Thymus (tissue), 11 donors: ENCODE data around the gene CHRNB4. TPM values are rescaled to one million over a fixed set of nuclear protein-coding genes. Genes with fewer than 3 reads are reported as not detected.

Source experiments
- DNase-seq, 9 donors: peaks; one replicate each; pipeline ENCODE4 v3.0.0-alpha.2; 2013; ENCODE audit warnings: low spot score in 9 of 9, low read depth in 6 of 9, missing footprints in 1 of 9
- H3K27ac ChIP-seq, 2 donors: one replicate each; pipeline ENCODE4 v1.5.1; 2013; ENCODE audit warnings: control low read depth in 1 of 2, low read depth in 1 of 2, low read length in 1 of 2, mild to moderate bottlenecking in 1 of 2, moderate library complexity in 1 of 2
- H3K27me3 ChIP-seq, 2 donors: one replicate each; pipeline ENCODE4 v1.5.1; 2013; ENCODE audit warnings: low read length in 1 of 2; ENCODE audit not compliant: control insufficient read depth in 2 of 2, insufficient read depth in 1 of 2
- H3K36me3 ChIP-seq, 2 donors: one replicate each; pipeline ENCODE4 v1.5.1; 2013; ENCODE audit warnings: low read length in 1 of 2, mild to moderate bottlenecking in 1 of 2, moderate library complexity in 1 of 2; ENCODE audit not compliant: control insufficient read depth in 2 of 2, insufficient read depth in 2 of 2
- H3K4me1 ChIP-seq, 2 donors: one replicate each; pipeline ENCODE4 v1.5.1; 2013; ENCODE audit warnings: low read length in 2 of 2; ENCODE audit not compliant: control insufficient read depth in 2 of 2, insufficient read depth in 2 of 2
- H3K4me3 ChIP-seq, 2 donors: one replicate each; pipeline ENCODE4 v1.5.1; 2013; ENCODE audit warnings: low read length in 2 of 2, control low read depth in 1 of 2, mild to moderate bottlenecking in 1 of 2
- H3K9me3 ChIP-seq, 2 donors: one replicate each; pipeline ENCODE4 v1.5.1; 2013; ENCODE audit warnings: low read length in 1 of 2, mild to moderate bottlenecking in 1 of 2; ENCODE audit not compliant: control insufficient read depth in 2 of 2, insufficient read depth in 1 of 2
- WGBS: extraction: QIAGEN DNeasy Blood & Tissue Kit; methylation state at CpG from one replicate; pipeline ENCODE4 v1.1.7; 2013; 5-methylcytosine and 5-hydroxymethylcytosine counted together
- polyA plus RNA-seq: library from polyadenylated mRNA; stranded (reverse); fragments of 200-250 nt; gene quantifications from one replicate; pipeline ENCODE4 v1.2.3, GENCODE V29; 2013
- total RNA-seq: library from RNA; stranded (reverse); fragments of 120-200 nt; gene quantifications from one replicate; pipeline ENCODE4 v1.2.4, GENCODE V29; 2013
- donor health status: healthy.

CHRNB4 gene
- total and polyA plus RNA-seq, 2 donors, result 0.47 to 0.62 TPM

GRCh38 chr15:78621810-78622402 lies 19.1 kb downstream of the CHRNB4 start:
- Histone ChIP-seq H3K27ac (peak overlapping the region; percentile 80 to 92), H3K27me3 (peaks cover 0 to 32% of the 10 kb centered on the region in 2 donors)

DNA sequence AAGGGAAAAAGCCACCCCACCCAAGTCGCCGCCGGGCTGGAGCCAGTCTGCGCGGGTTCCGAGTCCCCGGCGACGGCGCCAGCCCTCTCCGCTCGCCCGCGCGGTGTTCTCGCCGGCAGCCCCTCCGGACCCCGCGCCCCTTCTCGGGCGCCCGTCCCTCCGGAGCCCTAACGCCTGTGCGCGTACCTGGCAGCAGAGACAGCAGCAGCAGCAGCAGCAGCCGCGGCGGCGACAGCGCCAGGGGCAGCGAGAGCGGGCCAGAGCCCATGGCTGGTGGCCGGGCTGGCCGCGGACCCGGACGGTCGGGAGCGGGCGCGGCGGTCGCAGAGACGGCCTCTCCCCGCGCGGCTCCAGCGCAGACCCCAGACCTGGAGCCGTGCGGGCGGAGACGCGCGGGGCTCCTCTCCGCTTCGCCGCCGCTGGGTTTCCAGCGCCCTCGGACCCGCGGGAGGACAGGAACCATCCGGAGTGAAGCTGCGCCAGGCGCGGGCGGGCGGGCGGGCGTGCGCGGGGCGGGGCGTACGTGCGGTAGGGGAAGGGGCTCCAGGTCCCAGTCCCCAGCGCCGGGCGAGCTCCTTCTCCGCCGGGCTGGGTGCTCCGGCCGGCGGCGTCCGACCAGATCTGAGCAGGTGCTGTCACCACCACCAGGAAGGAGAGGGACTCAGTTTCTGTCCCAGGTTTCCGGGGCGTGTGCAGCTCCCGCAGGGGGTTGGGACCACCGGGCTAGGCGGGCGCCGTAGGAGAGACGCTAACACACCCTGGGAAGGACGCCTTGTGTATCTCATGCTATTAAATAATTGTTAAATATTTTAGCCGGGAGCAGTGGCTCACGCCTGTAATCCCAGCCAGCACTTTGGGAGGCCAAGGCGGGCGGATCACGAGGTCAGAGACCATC lies 20.2 kb downstream of the CHRNB4 start, which contains the start of gene CHRNA3:
TSS of gene CHRNA3 (minus strand) at position 470 of the 895 bp plus-strand sequence. CDS start at position 268, 202 bp downstream.
- Histone ChIP-seq H3K4me3 (peak within 1 kb of the TSS; percentile 81 to 87), H3K27me3 (peaks cover 0 to 32% of the 10 kb centered on the region in 2 donors), H3K27ac (peak within 1 kb of the TSS; percentile 80 to 92), H3K4me1 (peaks cover 43 to 69% of the 10 kb centered on the region in 2 donors), H3K9me3 (peaks cover 0 to 4% of the 10 kb centered on the region in 2 donors), H3K36me3 (peaks cover 23 to 24% of the 10 kb centered on the region in 2 donors)
- 3% methylated on average over 102 of the region's 102 CpGs for WGBS
- DNase-seq, result peak in 3 of 9 donors; percentile 43 to 67 (median 47)

More at GRCh38 chr15:78621810-78622402, 19.1 kb downstream of the CHRNB4 start:
- WGBS, result 5% methylated on average over 10 of the region's 10 CpGs
- H3K36me3 ChIP-seq, result peaks cover 15 to 17% of the 10 kb centered on the region in 2 donors
- H3K4me3 ChIP-seq, result peak overlapping the region; percentile 81 to 87
- peaks cover 51 to 80% of the 10 kb centered on the region in 2 donors for H3K4me1 ChIP-seq
- DNase-seq, result peak in 4 of 9 donors; percentile 37 to 83 (median 66)
- peaks cover 0 to 4% of the 10 kb centered on the region in 2 donors for H3K9me3 ChIP-seq

DNA sequence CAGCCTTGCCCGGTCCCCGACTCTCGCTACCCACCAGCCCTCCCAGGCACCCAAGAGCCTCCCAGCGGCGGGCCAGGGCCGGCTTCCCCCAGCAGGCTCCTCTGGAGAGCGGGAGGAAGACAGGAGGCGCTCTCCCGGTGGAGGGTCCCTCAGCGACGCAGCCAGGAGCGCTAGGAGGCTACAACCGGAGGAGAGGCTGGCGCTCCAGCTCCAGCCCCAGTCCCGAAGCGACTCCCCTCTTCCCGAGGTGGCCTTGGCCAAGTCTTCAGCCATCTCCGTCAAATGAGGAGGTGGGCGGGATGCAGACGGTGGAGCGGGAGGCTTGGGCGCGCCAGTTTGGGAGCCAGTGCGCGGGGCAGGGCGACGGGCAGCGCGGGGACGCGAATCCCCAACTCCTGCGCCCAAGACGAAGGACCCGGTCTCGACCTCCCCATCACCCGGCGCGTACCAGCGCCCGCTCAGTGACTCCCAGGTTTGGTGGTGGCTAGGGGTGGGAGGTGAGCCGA lies 20.9 kb downstream of the CHRNB4 start:
- peak in 3 of 9 donors; percentile 38 to 69 (median 39) for DNase-seq
- peak overlapping the region in 1 of 2 donors; percentile 69 for H3K27ac ChIP-seq
- H3K9me3 ChIP-seq, result peaks cover 0 to 4% of the 10 kb centered on the region in 2 donors
- 2% methylated on average over 41 of the region's 41 CpGs for WGBS
- H3K4me1 ChIP-seq, result peaks cover 40 to 62% of the 10 kb centered on the region in 2 donors
- peaks cover 0 to 32% of the 10 kb centered on the region in 2 donors for H3K27me3 ChIP-seq
- peak overlapping the region; percentile 81 to 87 for H3K4me3 ChIP-seq
- peaks cover 27 to 28% of the 10 kb centered on the region in 2 donors for H3K36me3 ChIP-seq

DNA sequence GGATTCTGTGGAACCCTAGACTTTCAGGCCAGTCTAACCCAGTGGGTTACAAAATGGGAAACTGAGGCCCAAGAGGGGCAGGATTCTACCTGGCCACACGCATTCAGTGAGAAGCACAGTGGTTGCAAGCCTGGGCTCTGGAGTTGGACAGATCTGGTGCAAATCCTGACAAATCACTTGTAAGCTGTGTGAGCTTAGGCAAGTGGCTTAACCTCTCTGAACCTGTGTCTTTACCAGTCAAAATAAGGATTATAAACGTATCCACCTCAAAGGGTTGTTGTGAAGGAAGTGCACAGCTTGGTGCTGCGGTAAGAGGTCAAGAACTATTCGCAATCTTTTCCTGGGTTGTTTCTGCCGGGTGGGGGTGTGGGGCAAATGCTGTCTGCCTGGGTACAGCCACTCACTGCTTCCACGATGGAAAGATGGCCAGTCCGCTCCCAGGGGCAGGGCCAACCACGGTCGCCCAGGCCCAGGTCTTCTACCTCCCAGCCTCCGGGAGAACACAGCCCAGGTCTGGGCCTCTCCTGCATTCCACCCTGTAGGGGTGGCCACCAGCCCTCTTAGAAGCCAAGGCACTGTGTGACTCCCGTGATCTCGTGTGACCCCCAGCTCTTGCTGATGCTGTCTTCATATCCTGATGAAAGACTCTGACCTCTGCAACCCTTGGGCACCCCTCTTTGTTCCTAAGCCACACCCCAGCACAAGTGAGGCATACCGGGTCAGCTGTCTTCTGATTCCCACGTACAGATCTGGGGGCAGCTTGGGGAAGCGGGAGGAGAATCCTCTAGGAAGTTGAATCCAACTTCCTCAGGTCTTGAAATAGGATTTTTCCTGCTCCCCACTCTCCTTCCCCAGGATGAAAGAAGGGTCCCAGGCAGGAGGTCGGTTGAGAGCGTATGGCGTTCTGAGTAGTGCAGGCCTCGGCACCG lies 21.7 kb downstream of the CHRNB4 start:
- peak overlapping the region; percentile 81 to 87 for H3K4me3 ChIP-seq
- H3K4me1 ChIP-seq, result peaks cover 32 to 54% of the 10 kb centered on the region in 2 donors
- peak overlapping the region in 1 of 2 donors; percentile 69 for H3K27ac ChIP-seq
- peaks cover 0 to 32% of the 10 kb centered on the region in 2 donors for H3K27me3 ChIP-seq
- WGBS, result 57% methylated on average over 20 of the region's 20 CpGs
- peaks cover 0 to 4% of the 10 kb centered on the region in 2 donors for H3K9me3 ChIP-seq
- H3K36me3 ChIP-seq, result peaks cover 32% of the 10 kb centered on the region in 2 donors
- peak in 1 of 9 donors; percentile 39 for DNase-seq

DNA sequence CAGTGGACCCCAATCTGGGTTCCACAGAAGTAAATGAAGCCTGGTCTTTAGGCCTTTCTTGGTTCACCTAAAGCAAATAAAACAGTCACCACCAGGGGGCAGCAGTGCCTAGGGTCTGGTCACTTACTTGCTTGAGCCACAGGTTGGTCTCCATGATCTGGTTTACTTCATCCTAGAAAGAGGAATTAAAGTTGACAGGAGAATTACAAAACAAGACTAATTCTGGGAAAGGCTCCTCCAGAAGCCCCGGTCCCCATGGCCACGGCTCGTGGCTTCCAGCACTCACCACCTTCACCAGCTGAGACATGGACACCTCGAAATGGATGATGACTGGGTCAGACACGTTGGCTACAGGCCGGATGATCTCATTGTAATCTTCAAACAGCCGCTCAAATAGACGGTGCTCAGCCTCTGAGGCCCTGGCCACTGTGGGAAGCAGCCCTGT lies 22.5 kb downstream of the CHRNB4 start:
- peaks cover 0 to 4% of the 10 kb centered on the region in 2 donors for H3K9me3 ChIP-seq
- H3K27me3 ChIP-seq, result peaks cover 0 to 32% of the 10 kb centered on the region in 2 donors
- WGBS, result 32% methylated on average over 8 of the region's 8 CpGs
- H3K36me3 ChIP-seq, result peaks cover 32% of the 10 kb centered on the region in 2 donors
- peak in 7 of 9 donors; percentile 80 to 92 (median 85) for DNase-seq
- H3K27ac ChIP-seq, result no peak overlapping the region
- peaks cover 25 to 46% of the 10 kb centered on the region in 2 donors for H3K4me1 ChIP-seq
- peak overlapping the region; percentile 81 to 87 for H3K4me3 ChIP-seq

- DNase-seq, result no peak
These were observed 22.9 kb downstream of the CHRNB4 start for GRCh38 chr15:78618064-78618463.

GRCh38 chr15:78617516-78617915 lies 23.5 kb downstream of the CHRNB4 start:
- Histone ChIP-seq H3K4me3 (no peak overlapping the region), H3K27ac (no peak overlapping the region), H3K9me3 (peaks cover 0 to 4% of the 10 kb centered on the region in 2 donors), H3K4me1 (peaks cover 20 to 36% of the 10 kb centered on the region in 2 donors), H3K36me3 (peaks cover 32% of the 10 kb centered on the region in 2 donors), H3K27me3 (peaks cover 0 to 32% of the 10 kb centered on the region in 2 donors)
- 98% methylated on average over 5 of the region's 5 CpGs for WGBS
- DNase-seq, result no peak

More at GRCh38 chr15:78618064-78618463, 22.9 kb downstream of the CHRNB4 start:
- WGBS, result 97% methylated on average over 8 of the region's 8 CpGs
- no peak overlapping the region for H3K27ac ChIP-seq
- peaks cover 0 to 4% of the 10 kb centered on the region in 2 donors for H3K9me3 ChIP-seq
- peaks cover 22 to 42% of the 10 kb centered on the region in 2 donors for H3K4me1 ChIP-seq
- H3K4me3 ChIP-seq, result no peak overlapping the region
- peaks cover 0 to 32% of the 10 kb centered on the region in 2 donors for H3K27me3 ChIP-seq
- peaks cover 32% of the 10 kb centered on the region in 2 donors for H3K36me3 ChIP-seq

DNA sequence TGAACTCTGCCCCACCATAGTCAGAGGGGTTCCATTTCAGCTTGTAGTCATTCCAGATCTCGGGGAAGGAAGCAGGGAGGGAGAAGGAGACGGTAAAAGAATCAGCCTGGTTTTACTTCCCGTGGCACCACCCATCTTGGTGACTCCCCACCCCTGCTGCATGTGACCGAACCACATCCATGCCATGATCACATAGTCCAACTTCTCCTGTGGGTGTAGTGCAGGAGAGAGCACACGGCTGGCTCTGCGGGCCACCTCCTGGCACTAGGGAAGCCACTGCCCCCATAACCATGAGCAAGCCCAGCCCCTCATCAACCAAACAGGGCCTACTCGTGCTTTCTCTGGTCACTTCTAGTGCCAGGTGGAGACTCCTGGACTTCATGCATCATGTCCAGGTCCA lies 23.9 kb downstream of the CHRNB4 start:
- Histone ChIP-seq H3K27me3 (peaks cover 0 to 31% of the 10 kb centered on the region in 2 donors), H3K9me3 (peaks cover 0 to 4% of the 10 kb centered on the region in 2 donors), H3K4me1 (peaks cover 17 to 32% of the 10 kb centered on the region in 2 donors), H3K4me3 (no peak overlapping the region), H3K36me3 (peaks cover 32% of the 10 kb centered on the region in 2 donors), H3K27ac (no peak overlapping the region)
- WGBS, result 92% methylated on average over 7 of the region's 7 CpGs
- no peak for DNase-seq
